ENCODE results near the gene ETNPPL. TPM values are rescaled to one million over a fixed set of nuclear protein-coding genes. Genes with fewer than 3 reads are reported as not detected.

Gene ETNPPL
- total RNA-seq, 1 experiment from 2014 or later = 0.66 TPM

- no peak for TF ChIP-seq STAT6 (CRISPR knock-in tag; conservative IDR thresholded peaks at IDR 0.05; ENCODE audit: low read depth)
- TF ChIP-seq SOX15 (CRISPR knock-in tag; IDR thresholded peaks at IDR 0.05) = no peak
- 0 out of 2 replicates have a peak, but pooled peaks have one; percentile 51 for TF ChIP-seq SP1 (CRISPR knock-in tag; conservative IDR thresholded peaks at IDR 0.05)
- TF ChIP-seq ZNF671 (CRISPR knock-in tag; IDR thresholded peaks at IDR 0.05) = no peak
- no peak for TF ChIP-seq CTCF (IDR thresholded peaks at IDR 0.05)
- TF ChIP-seq ZNF416 (CRISPR knock-in tag; IDR thresholded peaks at IDR 0.05) = no peak
Observed at GRCh38 chr4:108762559-108763225, at the start of gene ETNPPL (continued).

- ChIA-PET POLR2A (no interaction called here), CTCF (no interaction called here)
- no peak for ATAC-seq
- Mint-ChIP-seq H3K9me3 (no peaks in the 10 kb centered on the region), H3K4me1 (0 out of 2 replicates have a peak, but pooled peaks cover under 1% of the 10 kb centered on the region), H3K27ac (no peak overlapping the region), H3K36me3 (no peaks in the 10 kb centered on the region), H3K27me3 (ENCODE audit: low read depth) (no peaks in the 10 kb centered on the region), H3K4me3 (no peak overlapping the region)
- no peak for DNase-seq (ENCODE audit: low spot score)
- no peak for TF ChIP-seq ZNF317 (CRISPR knock-in tag; IDR thresholded peaks at IDR 0.05; ENCODE audit: borderline replicate concordance, low read depth)
- no peak for TF ChIP-seq FOXP4 (CRISPR knock-in tag; IDR thresholded peaks at IDR 0.05)
- TF ChIP-seq EMX1 (CRISPR knock-in tag; IDR thresholded peaks at IDR 0.05) = no peak
- TF ChIP-seq KAT7 (CRISPR knock-in tag; IDR thresholded peaks at IDR 0.05; ENCODE audit: borderline replicate concordance) = no peak
- no peak for TF ChIP-seq HMGXB4 (CRISPR knock-in tag; IDR thresholded peaks at IDR 0.05)
- no peak for TF ChIP-seq ARID4B (CRISPR knock-in tag; IDR thresholded peaks at IDR 0.05; ENCODE audit: borderline replicate concordance)
- no peak for TF ChIP-seq SP1 (CRISPR knock-in tag; conservative IDR thresholded peaks at IDR 0.05)
- no peak for TF ChIP-seq NFYB (CRISPR knock-in tag; conservative IDR thresholded peaks at IDR 0.05; ENCODE audit: low read depth)
- no peak for TF ChIP-seq TCF7 (CRISPR knock-in tag; IDR thresholded peaks at IDR 0.05; ENCODE audit: low read depth)
- no peak for TF ChIP-seq SMAD3 (CRISPR knock-in tag; IDR thresholded peaks at IDR 0.05; ENCODE audit: borderline replicate concordance)
- TF ChIP-seq USF1 (CRISPR knock-in tag; IDR thresholded peaks at IDR 0.05) = no peak
- no peak for TF ChIP-seq GRHL2 (CRISPR knock-in tag; IDR thresholded peaks at IDR 0.05; ENCODE audit: insufficient replicate concordance, severe bottlenecking)
- no peak for TF ChIP-seq FOXJ3 (CRISPR knock-in tag; IDR thresholded peaks at IDR 0.05; ENCODE audit: borderline replicate concordance)
- TF ChIP-seq CTCF (IDR thresholded peaks at IDR 0.05) = no peak
Observed at GRCh38 chr4:108811486-108811885, 48.6 kb upstream of the ETNPPL start.
